NCI-H69 (cell line): Measurements from ENCODE around the gene ZNF335.
"Not testable (repeated sequence)": the region's sequence is repeated elsewhere in the genome, so short reads cannot be mapped to it uniquely, and the experiment has no call there.

Experiments
- DNase-seq: peaks from one replicate; lab custom pipeline; 2025; lab: John Stamatoyannopoulos, UW

The ZNF335 gene

GRCh38 chr20:45911486-45912343, 60.3 kb downstream of the ZNF335 start, which contains the start of gene PLTP:
Gene PLTP, minus strand, starts transcription at chr20:45912155. Its CDS starts 703 bp downstream, at chr20:45911452.
- peak; percentile 48 for DNase-seq

- DNase-seq, result peak; percentile 97
Observed at GRCh38 chr20:45910670-45911485, 61.1 kb downstream of the ZNF335 start.

- no peak for DNase-seq
Observed at GRCh38 chr20:45909817-45910669, 62.0 kb downstream of the ZNF335 start.

GRCh38 chr20:45909336-45909808, 62.6 kb downstream of the ZNF335 start:
- no peak for DNase-seq

GRCh38 chr20:45908084-45908483, 63.9 kb downstream of the ZNF335 start:
- DNase-seq, result no peak

- no peak for DNase-seq
Observed at GRCh38 chr20:45907219-45907948, 64.6 kb downstream of the ZNF335 start.

- no peak for DNase-seq
Observed at GRCh38 chr20:45905505-45906079, 66.4 kb downstream of the ZNF335 start.

GRCh38 chr20:45904583-45905504, 67.2 kb downstream of the ZNF335 start:
- DNase-seq, result no peak

- DNase-seq, result no peak
Observed at GRCh38 chr20:45902199-45902701, 69.8 kb downstream of the ZNF335 start.

GRCh38 chr20:45901332-45901731, 70.7 kb downstream of the ZNF335 start:
- not testable (repeated sequence) for DNase-seq

- DNase-seq, result no peak
Observed at GRCh38 chr20:45899046-45899835, 72.8 kb downstream of the ZNF335 start.
